Sigmoid colon (tissue), 7 donors: ENCODE measurements around the gene FAM118B. TPM values are rescaled to one million over a fixed set of nuclear protein-coding genes. Genes with fewer than 3 reads are reported as not detected.
"Not testable (repeated sequence)": the region's sequence is repeated elsewhere in the genome, so short reads cannot be mapped to it uniquely, and the experiment has no call there.

ENCODE experiments used
- DNase-seq: peaks from one replicate; pipeline ENCODE4 v3.0.0-alpha.2; 2019
- H3K27ac ChIP-seq, 4 donors: fragments of 200-600 bp; sonication (generic); one replicate each; pipeline ENCODE4 v1.5.1; 2016 to 2019; ENCODE audit warnings: mild to moderate bottlenecking in 1 of 4
- H3K27me3 ChIP-seq, 3 donors: fragments of 200-600 bp; sonication (generic); one replicate each; pipeline ENCODE4 v1.5.1; 2019; ENCODE audit warnings: mild to moderate bottlenecking in 1 of 3
- H3K36me3 ChIP-seq, 4 donors: fragments of 200-600 bp; sonication (generic); one replicate each; pipeline ENCODE4 v1.5.1; 2016 to 2019
- H3K4me1 ChIP-seq, 4 donors: fragments of 200-600 bp; sonication (generic); one replicate each; pipeline ENCODE4 v1.5.1; 2017 to 2019
- H3K4me3 ChIP-seq, 4 donors: fragments of 200-600 bp; sonication (generic); one replicate each; pipeline ENCODE4 v1.5.1; 2017 to 2019; ENCODE audit warnings: mild to moderate bottlenecking in 2 of 4, moderate library complexity in 1 of 4
- H3K9me3 ChIP-seq, 4 donors: fragments of 200-600 bp in 3 of 4; sonication (generic) in 3 of 4; one replicate each; pipeline versions ENCODE4 v1.5.1 to v1.6.1; 2013 to 2019
- EP300 ChIP-seq, 4 donors: sonication (generic); formaldehyde crosslinking; IDR thresholded peaks; one replicate each; pipeline ENCODE4 v1.6.1; 2017; ENCODE audit warnings: antibody characterized with exemption in 4 of 4
- POLR2A ChIP-seq, 2 donors: fragments of 450-650 bp; IDR thresholded peaks; one replicate each; pipeline ENCODE4 v1.6.1; 2016; ENCODE audit warnings: antibody characterized with exemption in 2 of 2, mild to moderate bottlenecking in 2 of 2, moderate library complexity in 2 of 2
- POLR2AphosphoS5 ChIP-seq, 4 donors: sonication (generic); formaldehyde crosslinking; IDR thresholded peaks; one replicate each; pipeline ENCODE4 v1.6.1; 2017; ENCODE audit warnings: antibody characterized with exemption in 4 of 4
- WGBS, 2 donors: extraction: QIAGEN DNeasy Blood & Tissue Kit; methylation state at CpG; one replicate each; pipeline ENCODE4 v1.1.7; 2013; 5-methylcytosine and 5-hydroxymethylcytosine counted together
- intact Hi-C: fragments of 100-400 bp; cut with DNase I; formaldehyde crosslinking; loops from one replicate; pipeline ENCODE4 v1.15.1; 2023
- polyA plus RNA-seq, 3 donors: library from polyadenylated mRNA; stranded (reverse); fragments of 200-250 nt; gene quantifications; one replicate each; pipeline ENCODE4 v1.2.3, GENCODE V29; 2013
- total RNA-seq, 4 donors: library from RNA; depleted of rRNA; stranded (reverse); fragments of >200 nt; gene quantifications; one replicate each; pipeline ENCODE4 v1.1.0, GENCODE V29; 2016
- TF ChIP-seq, protein P1 (sequence below), 4 experiments: fragments of 450-650 bp in 3 of 4; fragments of 200-600 bp in 1 of 4; IDR thresholded peaks; one replicate each; pipeline ENCODE4 v1.5.1; 2016 to 2019; ENCODE audit warnings: antibody characterized with exemption in 4 of 4, mild to moderate bottlenecking in 3 of 4, moderate library complexity in 2 of 4
- donor health status: healthy with polysubstance abuse.
- donor health status: Bipolar disorder and iron deficiency.
- donor health status: healthy.

FAM118B gene
- total and polyA plus RNA-seq, 7 donors = 13.3 to 54.3 (median 22.2) TPM

GRCh38 chr11:126304457-126305075, 93.0 kb downstream of the FAM118B start:
- peaks cover 0 to 9% (median 0%) of the 10 kb centered on the region in 4 donors for H3K36me3 ChIP-seq
- DNase-seq = peak; percentile 52
- no peaks in the 10 kb centered on the region for H3K27me3 ChIP-seq
- peak overlapping the region; percentile 87 to 92 (median 88) for H3K27ac ChIP-seq
- H3K4me1 ChIP-seq = peaks cover 0 to 14% (median 11%) of the 10 kb centered on the region in 4 donors
- H3K9me3 ChIP-seq = no peaks in the 10 kb centered on the region
- WGBS, 2 donors = 65 to 69% methylated on average over 12 of the region's 12 CpGs
- peak overlapping the region; percentile 50 to 57 (median 55) for H3K4me3 ChIP-seq
- intact Hi-C loops = no loop called here
- TF ChIP-seq, protein P1, sequence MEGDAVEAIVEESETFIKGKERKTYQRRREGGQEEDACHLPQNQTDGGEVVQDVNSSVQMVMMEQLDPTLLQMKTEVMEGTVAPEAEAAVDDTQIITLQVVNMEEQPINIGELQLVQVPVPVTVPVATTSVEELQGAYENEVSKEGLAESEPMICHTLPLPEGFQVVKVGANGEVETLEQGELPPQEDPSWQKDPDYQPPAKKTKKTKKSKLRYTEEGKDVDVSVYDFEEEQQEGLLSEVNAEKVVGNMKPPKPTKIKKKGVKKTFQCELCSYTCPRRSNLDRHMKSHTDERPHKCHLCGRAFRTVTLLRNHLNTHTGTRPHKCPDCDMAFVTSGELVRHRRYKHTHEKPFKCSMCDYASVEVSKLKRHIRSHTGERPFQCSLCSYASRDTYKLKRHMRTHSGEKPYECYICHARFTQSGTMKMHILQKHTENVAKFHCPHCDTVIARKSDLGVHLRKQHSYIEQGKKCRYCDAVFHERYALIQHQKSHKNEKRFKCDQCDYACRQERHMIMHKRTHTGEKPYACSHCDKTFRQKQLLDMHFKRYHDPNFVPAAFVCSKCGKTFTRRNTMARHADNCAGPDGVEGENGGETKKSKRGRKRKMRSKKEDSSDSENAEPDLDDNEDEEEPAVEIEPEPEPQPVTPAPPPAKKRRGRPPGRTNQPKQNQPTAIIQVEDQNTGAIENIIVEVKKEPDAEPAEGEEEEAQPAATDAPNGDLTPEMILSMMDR (IDR thresholded peaks at IDR 0.05) = no peak
- TF ChIP-seq POLR2AphosphoS5 (IDR thresholded peaks at IDR 0.05) (no peak), POLR2A (IDR thresholded peaks at IDR 0.05) (no peak), EP300 (IDR thresholded peaks at IDR 0.05) (no peak)

DNA sequence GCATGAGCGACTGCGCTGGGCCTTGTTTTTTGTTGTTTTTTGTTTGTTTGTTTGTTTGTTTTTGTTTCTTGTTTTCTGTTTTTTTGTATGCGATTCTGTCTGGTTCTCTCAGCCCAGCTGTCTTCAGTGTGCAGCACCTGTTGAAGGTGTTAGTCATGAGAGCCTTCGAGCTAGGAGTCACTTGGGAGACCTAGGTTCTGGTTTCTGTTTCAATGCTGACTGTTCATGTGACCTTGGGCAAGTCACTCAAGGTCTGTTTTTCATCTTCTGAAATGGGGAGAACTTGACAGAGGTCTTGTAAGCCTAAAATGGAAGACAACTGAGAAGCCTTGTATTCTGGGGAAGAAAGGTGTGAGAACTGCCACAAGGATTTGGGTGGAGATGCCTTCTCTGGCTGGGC, 94.1 kb downstream of the FAM118B start:
- no peak for DNase-seq
- intact Hi-C loops = no loop called here
- H3K4me1 ChIP-seq = peaks cover 0 to 19% (median 15%) of the 10 kb centered on the region in 4 donors
- H3K27ac ChIP-seq = no peak overlapping the region
- WGBS, 2 donors = 79 to 93% methylated on average over 4 of the region's 4 CpGs
- TF ChIP-seq POLR2AphosphoS5 (IDR thresholded peaks at IDR 0.05) = no peak
- TF ChIP-seq EP300 (IDR thresholded peaks at IDR 0.05) = no peak
- TF ChIP-seq, protein P1 (IDR thresholded peaks at IDR 0.05) = no peak
- TF ChIP-seq POLR2A (IDR thresholded peaks at IDR 0.05) = no peak
- H3K9me3 ChIP-seq = no peaks in the 10 kb centered on the region
- H3K4me3 ChIP-seq = no peak overlapping the region
- no peaks in the 10 kb centered on the region for H3K27me3 ChIP-seq
- H3K36me3 ChIP-seq = peaks cover 0 to 3% (median 0%) of the 10 kb centered on the region in 4 donors

- H3K4me1 ChIP-seq = peaks cover 0 to 23% (median 21%) of the 10 kb centered on the region in 4 donors
- intact Hi-C loops = no loop called here
- 53 to 71% methylated on average over 5 of the region's 5 CpGs for WGBS, 2 donors
- H3K9me3 ChIP-seq = no peaks in the 10 kb centered on the region
- no peaks in the 10 kb centered on the region for H3K36me3 ChIP-seq
- H3K27ac ChIP-seq = no peak overlapping the region
- no peak for TF ChIP-seq POLR2A (IDR thresholded peaks at IDR 0.05)
- no peak overlapping the region for H3K4me3 ChIP-seq
- DNase-seq = no peak
- no peaks in the 10 kb centered on the region for H3K27me3 ChIP-seq
Measured at GRCh38 chr11:126307706-126308105, 96.1 kb downstream of the FAM118B start.

DNA sequence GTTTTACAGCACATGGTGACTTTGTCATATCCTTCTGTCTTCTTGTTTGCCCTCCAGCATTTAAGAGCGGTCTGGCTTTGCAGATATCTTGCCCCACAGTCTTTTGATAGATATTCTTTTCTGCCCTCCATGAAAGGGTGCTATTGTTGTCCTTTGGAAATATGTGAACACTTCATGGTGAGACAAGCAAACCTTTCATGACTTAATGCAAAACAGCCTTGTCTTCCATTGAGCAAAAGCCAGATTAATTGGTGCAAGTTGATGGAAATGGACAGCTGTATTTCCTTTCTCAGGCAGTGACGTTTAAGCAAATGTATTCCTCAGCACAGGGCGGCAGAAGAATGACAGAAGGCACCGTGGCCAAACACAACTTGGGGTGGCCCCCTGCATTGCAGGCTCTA, 96.7 kb downstream of the FAM118B start:
- intact Hi-C loops = no loop called here
- WGBS, 2 donors = 87 to 91% methylated on average over 4 of the region's 4 CpGs
- no peak for DNase-seq

GRCh38 chr11:126308771-126309170, 97.2 kb downstream of the FAM118B start:
- DNase-seq, H3K36me3 ChIP-seq, H3K4me3 ChIP-seq, H3K27me3 ChIP-seq, intact Hi-C loops, H3K27ac ChIP-seq, H3K9me3 ChIP-seq: not testable (repeated sequence)
- H3K4me1 ChIP-seq = peaks cover 0 to 19% (median 17%) of the 10 kb centered on the region in 4 donors
- 94 to 96% methylated on average over 4 of the region's 4 CpGs for WGBS, 2 donors

More for the DNA sequence above, 96.7 kb downstream of the FAM118B start:
- Histone ChIP-seq H3K4me1 (peaks cover 0 to 22% (median 20%) of the 10 kb centered on the region in 4 donors), H3K4me3 (no peak overlapping the region), H3K27me3 (no peaks in the 10 kb centered on the region), H3K9me3 (no peaks in the 10 kb centered on the region), H3K36me3 (peaks cover 0 to 1% (median 0%) of the 10 kb centered on the region in 4 donors), H3K27ac (no peak overlapping the region)
- no peak for TF ChIP-seq POLR2AphosphoS5 (IDR thresholded peaks at IDR 0.05)
- TF ChIP-seq EP300 (IDR thresholded peaks at IDR 0.05) = no peak
- TF ChIP-seq, protein P1 (IDR thresholded peaks at IDR 0.05) = no peak
- TF ChIP-seq POLR2A (IDR thresholded peaks at IDR 0.05) = no peak
